GM12801 (cell line): ENCODE measurements around the gene TMEM164.

Experiments
- TF ChIP-seq, protein P1 (sequence below): IDR thresholded peaks from one replicate; pipeline ENCODE4 v1.5.1; 2011; ENCODE audit warnings: control low read depth; ENCODE audit not compliant: insufficient read length; ENCODE audit errors: extremely low read depth

TMEM164 gene

DNA sequence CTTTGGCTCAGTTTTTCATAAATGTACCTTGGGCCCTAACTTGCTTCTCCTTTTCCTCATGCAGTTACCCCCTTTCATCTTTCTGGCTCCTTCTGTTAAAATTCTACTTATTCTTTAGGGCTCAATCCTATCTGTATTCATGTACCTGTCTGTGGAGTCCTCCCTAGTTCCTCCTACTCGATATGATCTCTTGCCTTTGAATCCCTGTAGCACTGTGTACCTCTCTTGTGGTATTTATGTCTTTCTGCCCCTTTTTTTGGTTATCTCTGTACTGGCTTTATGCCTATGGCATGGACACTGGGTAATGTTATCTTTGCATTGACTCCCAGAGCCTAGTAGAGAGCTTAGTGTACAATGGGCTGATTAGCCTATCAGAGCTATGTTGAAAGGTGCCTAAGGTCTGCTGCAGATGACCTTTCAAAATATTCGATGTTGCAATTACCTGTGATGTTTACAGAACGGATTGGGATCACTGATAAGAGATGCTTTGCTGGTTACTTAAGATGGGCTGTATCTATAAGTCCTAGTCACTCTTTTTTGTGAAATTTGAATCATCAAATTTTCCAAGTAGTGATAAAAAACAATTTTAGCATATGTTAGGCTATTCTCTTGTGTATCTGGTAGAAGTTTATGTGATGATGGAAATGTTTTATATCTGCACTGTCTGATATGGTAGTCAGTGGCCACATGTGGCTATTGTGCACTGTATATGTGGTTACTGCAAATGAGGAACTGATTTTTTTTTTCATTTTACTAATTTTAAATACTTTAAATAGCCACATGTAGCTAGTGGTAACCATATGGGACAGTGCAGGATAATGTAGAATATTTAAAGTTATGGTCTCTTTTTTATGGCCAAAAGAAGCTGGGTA, 33.5 kb downstream of the TMEM164 start:
- TF ChIP-seq, protein P1, sequence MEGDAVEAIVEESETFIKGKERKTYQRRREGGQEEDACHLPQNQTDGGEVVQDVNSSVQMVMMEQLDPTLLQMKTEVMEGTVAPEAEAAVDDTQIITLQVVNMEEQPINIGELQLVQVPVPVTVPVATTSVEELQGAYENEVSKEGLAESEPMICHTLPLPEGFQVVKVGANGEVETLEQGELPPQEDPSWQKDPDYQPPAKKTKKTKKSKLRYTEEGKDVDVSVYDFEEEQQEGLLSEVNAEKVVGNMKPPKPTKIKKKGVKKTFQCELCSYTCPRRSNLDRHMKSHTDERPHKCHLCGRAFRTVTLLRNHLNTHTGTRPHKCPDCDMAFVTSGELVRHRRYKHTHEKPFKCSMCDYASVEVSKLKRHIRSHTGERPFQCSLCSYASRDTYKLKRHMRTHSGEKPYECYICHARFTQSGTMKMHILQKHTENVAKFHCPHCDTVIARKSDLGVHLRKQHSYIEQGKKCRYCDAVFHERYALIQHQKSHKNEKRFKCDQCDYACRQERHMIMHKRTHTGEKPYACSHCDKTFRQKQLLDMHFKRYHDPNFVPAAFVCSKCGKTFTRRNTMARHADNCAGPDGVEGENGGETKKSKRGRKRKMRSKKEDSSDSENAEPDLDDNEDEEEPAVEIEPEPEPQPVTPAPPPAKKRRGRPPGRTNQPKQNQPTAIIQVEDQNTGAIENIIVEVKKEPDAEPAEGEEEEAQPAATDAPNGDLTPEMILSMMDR: no peak

DNA sequence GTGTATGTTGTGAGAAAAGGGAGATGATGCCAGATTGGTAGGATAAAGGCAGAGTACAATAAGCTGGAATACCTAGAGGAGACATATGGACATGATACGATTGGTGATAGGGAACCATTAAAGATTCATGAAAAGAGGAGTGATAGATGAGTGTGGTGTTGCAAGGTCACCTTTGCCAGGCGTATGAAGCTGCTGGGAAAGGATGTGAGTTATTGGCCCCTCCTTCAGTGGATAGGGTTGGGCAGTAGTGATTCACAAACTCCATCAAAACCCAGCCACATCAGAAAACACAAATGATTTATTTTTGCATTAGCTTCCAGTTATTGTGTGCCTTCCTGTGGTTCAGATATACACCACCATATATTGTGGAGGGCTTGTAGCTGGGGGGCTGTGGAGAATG, 34.3 kb downstream of the TMEM164 start:
- TF ChIP-seq, protein P1: no peak

DNA sequence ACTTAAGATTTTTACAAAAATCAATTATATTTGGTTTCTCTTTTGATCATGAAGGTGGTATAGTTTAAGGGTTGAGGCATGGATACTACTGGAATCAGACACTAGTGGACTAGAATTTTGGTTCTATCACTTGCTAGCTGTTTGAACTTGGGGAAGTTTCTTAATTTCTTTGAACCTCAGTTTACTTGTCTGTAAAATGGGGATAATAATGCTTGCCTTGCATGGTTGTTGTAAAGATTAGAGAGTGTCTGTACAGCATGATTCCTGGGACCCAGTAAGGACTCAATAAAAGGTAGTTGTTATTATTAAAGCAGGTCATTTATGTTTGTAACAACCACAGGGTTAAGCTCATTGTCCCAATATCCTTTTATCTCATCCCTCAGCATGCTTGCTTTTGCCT, 36.0 kb downstream of the TMEM164 start:
- TF ChIP-seq, protein P1: no peak

DNA sequence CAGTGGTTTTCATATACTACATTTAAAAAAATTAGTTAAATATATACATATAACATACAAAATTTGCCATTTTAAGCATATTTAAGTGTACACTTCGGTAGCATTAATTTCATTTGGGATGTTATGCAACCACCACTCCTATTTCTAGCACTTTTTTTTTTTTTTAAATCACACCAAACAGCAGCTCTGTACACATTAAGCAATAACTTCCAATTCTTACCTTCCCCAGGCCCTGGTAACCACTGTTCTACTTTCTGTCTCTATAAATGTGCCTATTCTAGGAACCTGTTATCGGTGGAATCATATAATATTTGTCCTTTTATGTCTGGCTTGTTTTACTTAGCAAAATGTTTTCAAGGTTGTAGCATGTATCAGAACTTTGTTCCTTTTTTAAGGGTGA, 39.1 kb downstream of the TMEM164 start:
- TF ChIP-seq, protein P1: no peak

DNA sequence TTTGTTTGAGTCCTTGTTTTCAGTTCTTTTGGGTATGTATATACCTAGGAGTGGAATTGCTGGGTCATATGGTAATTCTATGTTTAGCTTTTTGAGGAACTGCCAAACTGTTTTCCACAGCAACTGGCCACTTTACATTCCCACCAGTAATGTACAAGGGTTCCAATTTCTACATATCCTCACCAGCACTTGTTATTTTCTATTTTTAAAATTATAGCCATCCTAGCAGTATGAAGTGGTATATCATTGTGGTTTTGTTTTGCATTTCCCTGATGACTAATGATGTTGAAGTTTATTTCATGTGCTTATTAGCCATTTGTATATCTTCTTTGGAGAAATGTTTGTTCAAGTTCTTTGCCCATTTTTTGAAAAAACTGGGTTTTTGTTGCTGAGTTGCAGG, 39.6 kb downstream of the TMEM164 start:
- TF ChIP-seq, protein P1: no peak

DNA sequence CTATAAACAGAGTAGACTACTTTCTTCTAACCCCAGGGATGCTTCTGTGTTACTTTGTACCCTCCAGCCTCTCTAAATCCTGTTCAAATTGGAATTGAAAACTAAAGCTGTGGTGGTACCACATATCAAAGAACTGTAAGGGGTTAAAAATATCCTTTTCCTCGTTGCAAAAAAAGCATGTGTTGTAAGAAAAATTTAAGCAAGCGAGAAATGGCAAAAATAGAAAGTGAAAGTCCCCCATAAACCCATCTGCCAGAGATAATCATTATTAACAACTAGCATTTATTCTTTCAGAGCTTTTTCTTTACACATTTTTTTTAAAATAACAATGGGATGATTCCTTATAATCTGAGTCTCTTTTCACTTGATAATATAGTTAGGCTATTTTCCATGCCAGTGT, 40.6 kb downstream of the TMEM164 start:
- TF ChIP-seq, protein P1: no peak

DNA sequence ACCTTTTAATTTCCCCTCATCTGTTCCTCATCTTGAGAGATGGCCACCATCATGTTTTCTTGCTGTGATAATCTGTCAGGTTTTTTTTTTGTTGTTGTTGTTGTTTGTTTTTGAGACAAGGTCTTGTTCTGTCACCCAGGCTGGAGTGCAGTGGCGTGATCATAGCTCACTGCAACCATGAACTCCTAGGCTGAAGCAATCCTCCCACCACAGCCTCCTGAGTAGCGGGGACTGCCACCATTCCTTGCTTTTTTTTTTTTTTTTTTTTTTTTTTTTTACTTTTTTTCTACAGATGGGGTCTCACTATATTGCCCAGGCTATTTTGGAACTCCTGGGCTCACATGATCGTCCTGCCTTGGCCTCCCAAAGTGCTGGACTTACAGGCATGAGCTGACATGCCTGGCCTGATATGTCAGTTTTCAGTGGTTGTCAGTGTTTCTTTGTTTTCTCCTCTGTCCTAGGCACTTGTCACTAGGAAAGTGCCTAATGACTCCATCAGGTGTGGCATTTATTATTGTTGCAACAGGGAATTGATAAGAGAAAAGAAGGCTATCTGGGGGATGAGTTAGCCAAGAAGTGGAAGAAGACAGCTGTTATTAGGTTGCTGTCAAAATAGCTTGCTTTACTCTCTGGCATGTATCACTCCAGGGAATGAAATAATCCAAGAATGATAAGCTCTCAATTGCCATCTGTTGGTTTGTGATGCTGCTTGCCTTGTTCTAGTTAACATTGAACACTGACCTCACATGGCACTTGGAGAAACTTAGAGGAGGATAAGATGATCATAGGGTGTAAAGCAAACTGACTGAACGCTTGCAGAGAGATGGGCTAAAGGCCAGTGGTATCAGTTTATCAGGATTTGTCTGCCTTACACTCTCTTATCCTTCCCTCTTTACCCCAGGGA, 41.7 kb downstream of the TMEM164 start:
- TF ChIP-seq, protein P1: no peak
